ENCODE results near the gene NDUFAF2.

- TF ChIP-seq CTCF (IDR thresholded peaks at IDR 0.05; ENCODE audit: insufficient read depth, low read depth, low read length), result no peak
- TF ChIP-seq EZH2 (IDR thresholded peaks at IDR 0.05; ENCODE audit: insufficient read depth, low read length), result no peak
Observed at GRCh38 chr5:61159070-61159469, 214.1 kb downstream of the NDUFAF2 start.
